Activated gamma-delta T cell (primary cell): ENCODE results near the gene MBD1.
"Not testable (repeated sequence)": the region's sequence is repeated elsewhere in the genome, so short reads cannot be mapped to it uniquely, and the experiment has no call there.

Experiments
- DNase-seq: peaks from one replicate; lab custom pipeline; 2025; lab: John Stamatoyannopoulos, UW

The MBD1 gene

DNA sequence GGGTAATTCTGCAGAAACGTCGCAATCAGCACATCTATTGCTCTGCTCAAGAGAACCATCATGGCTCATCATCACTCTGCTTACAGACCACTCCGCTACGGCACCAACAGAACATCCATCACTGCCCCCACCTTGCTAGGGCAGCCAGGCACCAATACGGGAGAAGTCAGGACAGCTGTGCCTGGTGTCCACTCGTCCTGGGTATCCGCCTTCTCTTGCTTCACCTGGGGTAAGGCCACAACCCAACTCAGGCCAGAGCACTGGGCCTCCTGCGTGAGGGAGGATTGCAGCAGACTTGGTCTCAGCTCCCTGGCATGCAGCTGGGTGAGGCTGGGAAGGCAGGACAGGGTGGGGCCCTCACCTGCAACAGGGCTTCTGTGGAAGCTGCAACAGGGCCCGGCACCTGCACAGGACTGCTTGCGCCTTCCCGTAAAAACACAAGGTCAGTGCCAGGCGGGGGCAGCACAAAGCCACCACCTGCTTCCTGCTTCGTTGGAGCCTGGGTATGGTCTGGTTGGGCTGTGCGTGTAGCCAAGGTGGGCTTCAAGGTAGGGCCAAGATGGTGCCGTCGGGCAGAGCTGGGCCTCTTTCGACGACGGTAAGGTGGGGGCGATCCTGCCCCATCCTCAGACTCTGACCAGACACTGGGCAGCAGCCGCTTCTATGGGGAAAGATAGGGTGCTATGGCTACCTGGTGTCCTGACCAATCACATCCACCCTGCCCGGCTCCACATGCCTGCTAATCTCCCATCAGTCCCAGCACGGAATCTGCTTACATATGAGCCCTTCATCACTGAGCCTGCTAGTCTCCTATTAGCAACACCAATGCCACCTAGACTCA, 7.9 kb downstream of the MBD1 start:
- DNase-seq: no peak

- no peak for DNase-seq
Measured at GRCh38 chr18:50272568-50272967, 8.8 kb downstream of the MBD1 start.

- DNase-seq: peak; percentile 57
Measured at GRCh38 chr18:50268022-50268747, 13.1 kb downstream of the MBD1 start.

DNA sequence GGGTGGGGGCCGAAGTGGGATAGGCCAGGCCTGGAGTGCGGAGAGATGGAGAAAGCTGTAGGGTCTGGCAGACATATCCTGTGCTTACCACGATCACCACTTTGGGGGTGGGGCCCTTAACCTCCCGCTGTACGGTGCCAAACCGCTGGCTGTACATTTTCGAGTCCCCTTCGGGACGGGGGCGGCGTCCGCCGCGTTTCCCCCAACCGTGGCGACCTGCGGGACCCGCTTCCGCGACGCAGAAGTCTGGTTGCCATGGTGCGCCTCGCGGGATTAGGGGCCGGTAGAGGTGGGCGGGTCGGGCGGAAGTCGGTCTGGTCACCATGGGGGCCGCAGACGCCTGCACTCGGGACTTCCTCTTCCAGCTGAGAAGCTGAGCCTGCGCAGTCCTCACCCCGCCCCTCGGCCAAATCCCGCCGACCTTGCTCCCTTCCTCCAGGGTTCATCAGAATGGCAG, 15.0 kb downstream of the MBD1 start, which contains the start of gene CFAP53:
Gene CFAP53, minus strand, starts transcription at position 248 of the 457 bp plus-strand sequence. Its CDS starts 91 bp downstream, at position 157.
- DNase-seq: peak; percentile 81

- DNase-seq: no peak
Measured at GRCh38 chr18:50262977-50263376, 18.3 kb downstream of the MBD1 start.

GRCh38 chr18:50250935-50251334, 30.4 kb downstream of the MBD1 start:
- no peak for DNase-seq

GRCh38 chr18:50249576-50249975, 31.7 kb downstream of the MBD1 start:
- no peak for DNase-seq

GRCh38 chr18:50247561-50247960, 33.8 kb downstream of the MBD1 start:
- no peak for DNase-seq

- DNase-seq: not testable (repeated sequence)
Measured at GRCh38 chr18:50241768-50242167, 39.6 kb downstream of the MBD1 start.

DNA sequence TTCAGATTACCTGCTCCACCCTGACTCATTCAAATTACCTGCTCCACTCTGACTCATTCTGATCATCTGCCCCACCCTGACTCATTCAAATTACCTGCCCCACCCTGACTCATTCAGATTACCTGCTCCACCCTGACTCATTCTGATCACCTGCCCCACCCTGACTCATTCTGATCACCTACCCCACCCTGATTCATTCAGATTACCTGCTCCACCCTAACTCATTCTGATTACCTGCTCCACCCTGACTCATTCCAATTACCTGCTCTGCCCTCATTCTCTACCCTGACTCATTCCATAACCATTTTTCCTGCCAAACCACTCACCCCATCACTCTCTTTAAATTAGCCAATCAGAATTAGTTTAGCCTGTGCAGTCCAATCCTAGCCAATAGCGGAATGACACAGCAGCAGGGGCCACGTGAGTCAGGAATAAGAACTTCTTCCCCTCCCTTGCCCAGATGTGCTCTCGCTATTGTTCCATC, 41.2 kb downstream of the MBD1 start:
- no peak for DNase-seq

DNA sequence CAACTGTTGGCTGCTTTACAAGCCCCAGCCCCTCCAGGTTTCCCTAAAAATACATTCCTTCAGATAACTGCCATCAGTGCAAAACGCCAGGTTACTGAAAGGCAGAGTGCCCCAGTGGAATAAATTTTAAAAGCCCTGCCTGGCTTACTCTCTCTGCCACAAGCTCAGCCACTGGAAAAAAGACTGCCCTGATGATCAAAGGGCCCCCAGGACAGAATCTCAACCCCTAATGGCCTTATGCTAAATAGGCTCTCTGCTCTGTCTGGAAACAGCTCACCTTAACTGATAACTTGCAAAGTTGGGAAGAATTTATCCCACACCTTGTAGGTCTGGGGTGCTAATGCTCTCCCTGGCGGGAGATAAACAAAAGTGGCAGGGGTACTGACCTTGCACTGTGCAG, 48.9 kb downstream of the MBD1 start:
- DNase-seq: no peak

DNA sequence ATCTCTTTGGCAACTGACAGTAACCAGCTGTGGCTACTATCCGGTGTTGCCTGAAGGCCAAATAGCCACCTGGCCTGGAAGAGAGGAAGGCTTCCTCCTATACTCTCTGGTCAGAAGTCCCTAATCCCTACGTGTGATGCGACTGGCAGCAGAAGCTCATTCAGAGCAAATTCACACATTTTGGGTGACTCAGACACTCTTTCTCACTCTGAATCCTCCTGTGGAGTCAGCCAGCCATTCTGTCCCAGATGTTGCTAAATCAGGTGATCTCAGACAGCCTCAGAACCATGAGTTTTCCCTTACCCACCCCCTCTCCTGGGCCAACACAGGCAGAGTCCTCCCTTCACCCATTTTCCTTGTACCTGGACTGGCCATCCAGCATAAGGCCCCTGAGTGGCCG, 49.7 kb downstream of the MBD1 start:
- no peak for DNase-seq

DNA sequence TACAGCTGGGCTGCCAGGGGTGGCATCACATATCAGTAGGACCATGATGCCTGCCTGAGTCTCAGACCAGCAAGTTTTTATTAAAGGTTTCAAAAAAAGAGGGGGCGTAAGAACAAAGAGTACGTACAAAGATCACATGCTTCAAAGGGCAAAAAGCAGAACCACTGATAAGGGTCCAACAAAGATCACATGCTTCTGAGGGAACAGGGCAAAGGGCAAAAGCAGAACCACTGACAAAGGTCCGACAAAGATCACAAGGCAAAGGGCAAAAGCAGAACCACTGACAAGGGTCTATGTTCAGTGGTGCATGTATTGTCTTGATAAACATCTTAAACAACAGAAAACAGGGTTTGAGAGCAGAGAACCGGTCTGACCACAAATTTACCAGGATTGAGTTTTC, 61.1 kb downstream of the MBD1 start:
- DNase-seq: not testable (repeated sequence)
